Measurements from ENCODE around the gene FLT1.

Gene FLT1

GRCh38 chr13:28379371-28380083 lies 115.4 kb downstream of the FLT1 start:
- Histone ChIP-seq H3K9me3 (ENCODE audit: control insufficient read depth, low read length) (no peaks in the 10 kb centered on the region), H3K4me3 (ENCODE audit: insufficient read depth, low read depth, low read length, poor library complexity, severe bottlenecking) (no peak overlapping the region), H3K27me3 (replicated peaks; ENCODE audit: control insufficient read depth, insufficient read depth, low read length, poor library complexity, severe bottlenecking) (no peaks in the 10 kb centered on the region), H3K27ac (ENCODE audit: insufficient read depth, low read length, poor library complexity, severe bottlenecking) (no peak overlapping the region), H3K36me3 (ENCODE audit: control insufficient read depth, insufficient read depth, low read length) (no peaks in the 10 kb centered on the region), H3K4me1 (ENCODE audit: control insufficient read depth, insufficient read depth, low read length, poor library complexity, severe bottlenecking) (no peaks in the 10 kb centered on the region)
- no peak for DNase-seq

GRCh38 chr13:28376604-28377003 lies 118.3 kb downstream of the FLT1 start:
- Histone ChIP-seq H3K27me3 (replicated peaks; ENCODE audit: control insufficient read depth, insufficient read depth, low read length, poor library complexity, severe bottlenecking) (no peaks in the 10 kb centered on the region), H3K27ac (ENCODE audit: insufficient read depth, low read length, poor library complexity, severe bottlenecking) (no peak overlapping the region), H3K9me3 (ENCODE audit: control insufficient read depth, low read length) (no peaks in the 10 kb centered on the region), H3K36me3 (ENCODE audit: control insufficient read depth, insufficient read depth, low read length) (no peaks in the 10 kb centered on the region), H3K4me3 (ENCODE audit: insufficient read depth, low read depth, low read length, poor library complexity, severe bottlenecking) (no peak overlapping the region), H3K4me1 (ENCODE audit: control insufficient read depth, insufficient read depth, low read length, poor library complexity, severe bottlenecking) (no peaks in the 10 kb centered on the region)
- DNase-seq = no peak

- H3K4me1 ChIP-seq (ENCODE audit: control insufficient read depth, insufficient read depth, low read length, poor library complexity, severe bottlenecking) = no peaks in the 10 kb centered on the region
- H3K36me3 ChIP-seq (ENCODE audit: control insufficient read depth, insufficient read depth, low read length) = no peaks in the 10 kb centered on the region
- no peaks in the 10 kb centered on the region for H3K9me3 ChIP-seq (ENCODE audit: control insufficient read depth, low read length)
- no peaks in the 10 kb centered on the region for H3K27me3 ChIP-seq (replicated peaks; ENCODE audit: control insufficient read depth, insufficient read depth, low read length, poor library complexity, severe bottlenecking)
- no peak overlapping the region for H3K4me3 ChIP-seq (ENCODE audit: insufficient read depth, low read depth, low read length, poor library complexity, severe bottlenecking)
- no peak for DNase-seq
- no peak overlapping the region for H3K27ac ChIP-seq (ENCODE audit: insufficient read depth, low read length, poor library complexity, severe bottlenecking)
Observed at GRCh38 chr13:28375250-28375930, 119.5 kb downstream of the FLT1 start.

- Histone ChIP-seq H3K9me3 (ENCODE audit: control insufficient read depth, low read length) (no peaks in the 10 kb centered on the region), H3K27ac (ENCODE audit: insufficient read depth, low read length, poor library complexity, severe bottlenecking) (no peak overlapping the region), H3K36me3 (ENCODE audit: control insufficient read depth, insufficient read depth, low read length) (no peaks in the 10 kb centered on the region), H3K4me1 (ENCODE audit: control insufficient read depth, insufficient read depth, low read length, poor library complexity, severe bottlenecking) (no peaks in the 10 kb centered on the region), H3K27me3 (replicated peaks; ENCODE audit: control insufficient read depth, insufficient read depth, low read length, poor library complexity, severe bottlenecking) (no peaks in the 10 kb centered on the region), H3K4me3 (ENCODE audit: insufficient read depth, low read depth, low read length, poor library complexity, severe bottlenecking) (no peak overlapping the region)
- no peak for DNase-seq
Observed at GRCh38 chr13:28373810-28374209, 121.1 kb downstream of the FLT1 start.

- DNase-seq = no peak
- Histone ChIP-seq H3K4me1 (ENCODE audit: control insufficient read depth, insufficient read depth, low read length, poor library complexity, severe bottlenecking) (no peaks in the 10 kb centered on the region), H3K9me3 (ENCODE audit: control insufficient read depth, low read length) (no peaks in the 10 kb centered on the region), H3K27me3 (replicated peaks; ENCODE audit: control insufficient read depth, insufficient read depth, low read length, poor library complexity, severe bottlenecking) (no peaks in the 10 kb centered on the region), H3K27ac (ENCODE audit: insufficient read depth, low read length, poor library complexity, severe bottlenecking) (no peak overlapping the region), H3K36me3 (ENCODE audit: control insufficient read depth, insufficient read depth, low read length) (no peaks in the 10 kb centered on the region), H3K4me3 (ENCODE audit: insufficient read depth, low read depth, low read length, poor library complexity, severe bottlenecking) (no peak overlapping the region)
Observed at GRCh38 chr13:28370448-28370847, 124.5 kb downstream of the FLT1 start.

GRCh38 chr13:28358708-28359107 lies 136.2 kb downstream of the FLT1 start:
- H3K36me3 ChIP-seq (ENCODE audit: control insufficient read depth, insufficient read depth, low read length) = no peaks in the 10 kb centered on the region
- H3K9me3 ChIP-seq (ENCODE audit: control insufficient read depth, low read length) = no peaks in the 10 kb centered on the region
- no peak for DNase-seq
- no peak overlapping the region for H3K27ac ChIP-seq (ENCODE audit: insufficient read depth, low read length, poor library complexity, severe bottlenecking)
- H3K4me3 ChIP-seq (ENCODE audit: insufficient read depth, low read depth, low read length, poor library complexity, severe bottlenecking) = no peak overlapping the region
- no peaks in the 10 kb centered on the region for H3K27me3 ChIP-seq (replicated peaks; ENCODE audit: control insufficient read depth, insufficient read depth, low read length, poor library complexity, severe bottlenecking)
- H3K4me1 ChIP-seq (ENCODE audit: control insufficient read depth, insufficient read depth, low read length, poor library complexity, severe bottlenecking) = no peaks in the 10 kb centered on the region

GRCh38 chr13:28357911-28358433 lies 137.0 kb downstream of the FLT1 start:
- Histone ChIP-seq H3K4me1 (ENCODE audit: control insufficient read depth, insufficient read depth, low read length, poor library complexity, severe bottlenecking) (no peaks in the 10 kb centered on the region), H3K36me3 (ENCODE audit: control insufficient read depth, insufficient read depth, low read length) (no peaks in the 10 kb centered on the region), H3K4me3 (ENCODE audit: insufficient read depth, low read depth, low read length, poor library complexity, severe bottlenecking) (no peak overlapping the region), H3K9me3 (ENCODE audit: control insufficient read depth, low read length) (no peaks in the 10 kb centered on the region), H3K27me3 (replicated peaks; ENCODE audit: control insufficient read depth, insufficient read depth, low read length, poor library complexity, severe bottlenecking) (no peaks in the 10 kb centered on the region), H3K27ac (ENCODE audit: insufficient read depth, low read length, poor library complexity, severe bottlenecking) (no peak overlapping the region)
- DNase-seq = no peak

GRCh38 chr13:28357247-28357825 lies 137.6 kb downstream of the FLT1 start:
- DNase-seq = no peak
- no peaks in the 10 kb centered on the region for H3K4me1 ChIP-seq (ENCODE audit: control insufficient read depth, insufficient read depth, low read length, poor library complexity, severe bottlenecking)
- H3K36me3 ChIP-seq (ENCODE audit: control insufficient read depth, insufficient read depth, low read length) = no peaks in the 10 kb centered on the region
- H3K9me3 ChIP-seq (ENCODE audit: control insufficient read depth, low read length) = no peaks in the 10 kb centered on the region
- no peak overlapping the region for H3K4me3 ChIP-seq (ENCODE audit: insufficient read depth, low read depth, low read length, poor library complexity, severe bottlenecking)
- no peaks in the 10 kb centered on the region for H3K27me3 ChIP-seq (replicated peaks; ENCODE audit: control insufficient read depth, insufficient read depth, low read length, poor library complexity, severe bottlenecking)
- no peak overlapping the region for H3K27ac ChIP-seq (ENCODE audit: insufficient read depth, low read length, poor library complexity, severe bottlenecking)

GRCh38 chr13:28356561-28357021 lies 138.3 kb downstream of the FLT1 start:
- no peaks in the 10 kb centered on the region for H3K9me3 ChIP-seq (ENCODE audit: control insufficient read depth, low read length)
- no peaks in the 10 kb centered on the region for H3K4me1 ChIP-seq (ENCODE audit: control insufficient read depth, insufficient read depth, low read length, poor library complexity, severe bottlenecking)
- no peak for DNase-seq
- H3K27ac ChIP-seq (ENCODE audit: insufficient read depth, low read length, poor library complexity, severe bottlenecking) = no peak overlapping the region
- no peaks in the 10 kb centered on the region for H3K27me3 ChIP-seq (replicated peaks; ENCODE audit: control insufficient read depth, insufficient read depth, low read length, poor library complexity, severe bottlenecking)
- H3K4me3 ChIP-seq (ENCODE audit: insufficient read depth, low read depth, low read length, poor library complexity, severe bottlenecking) = no peak overlapping the region
- no peaks in the 10 kb centered on the region for H3K36me3 ChIP-seq (ENCODE audit: control insufficient read depth, insufficient read depth, low read length)

GRCh38 chr13:28355822-28356371 lies 139.0 kb downstream of the FLT1 start:
- H3K4me3 ChIP-seq (ENCODE audit: insufficient read depth, low read depth, low read length, poor library complexity, severe bottlenecking) = no peak overlapping the region
- no peak overlapping the region for H3K27ac ChIP-seq (ENCODE audit: insufficient read depth, low read length, poor library complexity, severe bottlenecking)
- DNase-seq = no peak
- no peaks in the 10 kb centered on the region for H3K27me3 ChIP-seq (replicated peaks; ENCODE audit: control insufficient read depth, insufficient read depth, low read length, poor library complexity, severe bottlenecking)
- H3K9me3 ChIP-seq (ENCODE audit: control insufficient read depth, low read length) = no peaks in the 10 kb centered on the region
- H3K36me3 ChIP-seq (ENCODE audit: control insufficient read depth, insufficient read depth, low read length) = no peaks in the 10 kb centered on the region
- no peaks in the 10 kb centered on the region for H3K4me1 ChIP-seq (ENCODE audit: control insufficient read depth, insufficient read depth, low read length, poor library complexity, severe bottlenecking)

Data from effector memory CD4-positive, alpha-beta T cell (primary cell).